Measurements from ENCODE around the gene RPE.

Gene RPE

GRCh38 chr2:210049831-210050230 is 47.4 kb downstream of the RPE start:
- Mint-ChIP-seq H3K27me3 (ENCODE audit: low read depth) (no peaks in the 10 kb centered on the region), H3K4me3 (no peak overlapping the region), H3K4me1 (peaks cover 7% of the 10 kb centered on the region), H3K36me3 (ENCODE audit: low read depth) (peaks cover 68% of the 10 kb centered on the region), H3K27ac (peak overlapping the region; percentile 26 to 59 (median 49)), H3K9me3 (peaks cover 15% of the 10 kb centered on the region)
- TF ChIP-seq CTCF (IDR thresholded peaks at IDR 0.05; ENCODE audit: unreplicated experiment in 3 of 3), result no peak

GRCh38 chr2:210050885-210051284 is 48.4 kb downstream of the RPE start:
- no peak overlapping the region for H3K4me3 Mint-ChIP-seq
- H3K27me3 Mint-ChIP-seq (ENCODE audit: low read depth), result no peaks in the 10 kb centered on the region
- peaks cover 7% of the 10 kb centered on the region for H3K4me1 Mint-ChIP-seq
- no peak for TF ChIP-seq CTCF (IDR thresholded peaks at IDR 0.05; ENCODE audit: unreplicated experiment in 3 of 3)
- no peak overlapping the region for H3K27ac Mint-ChIP-seq
- peaks cover 23% of the 10 kb centered on the region for H3K9me3 Mint-ChIP-seq
- H3K36me3 Mint-ChIP-seq (ENCODE audit: low read depth), result peaks cover 72% of the 10 kb centered on the region

- Mint-ChIP-seq H3K36me3 (ENCODE audit: low read depth) (peaks cover 71% of the 10 kb centered on the region), H3K27me3 (ENCODE audit: low read depth) (no peaks in the 10 kb centered on the region), H3K9me3 (peaks cover 32% of the 10 kb centered on the region), H3K27ac (no peak overlapping the region), H3K4me3 (no peak overlapping the region), H3K4me1 (peaks cover 6% of the 10 kb centered on the region)
- no peak for TF ChIP-seq CTCF (IDR thresholded peaks at IDR 0.05; ENCODE audit: unreplicated experiment in 3 of 3)
Measured at GRCh38 chr2:210054696-210055095, 52.3 kb downstream of the RPE start.

- Mint-ChIP-seq H3K27ac (no peak overlapping the region), H3K4me3 (no peak overlapping the region), H3K27me3 (ENCODE audit: low read depth) (no peaks in the 10 kb centered on the region), H3K36me3 (ENCODE audit: low read depth) (peaks cover 74% of the 10 kb centered on the region), H3K4me1 (no peaks in the 10 kb centered on the region), H3K9me3 (peaks cover 32% of the 10 kb centered on the region)
- TF ChIP-seq CTCF (IDR thresholded peaks at IDR 0.05; ENCODE audit: unreplicated experiment in 3 of 3), result no peak
Measured at GRCh38 chr2:210055825-210056224, 53.4 kb downstream of the RPE start.

- TF ChIP-seq CTCF (IDR thresholded peaks at IDR 0.05; ENCODE audit: unreplicated experiment in 3 of 3), result no peak
- Mint-ChIP-seq H3K36me3 (ENCODE audit: low read depth) (peaks cover 49% of the 10 kb centered on the region), H3K27ac (no peak overlapping the region), H3K27me3 (ENCODE audit: low read depth) (no peaks in the 10 kb centered on the region), H3K9me3 (peaks cover 6% of the 10 kb centered on the region), H3K4me3 (no peak overlapping the region), H3K4me1 (no peaks in the 10 kb centered on the region)
Measured at GRCh38 chr2:210063306-210063705, 60.9 kb downstream of the RPE start.

Measured in nephron (organoid).